ENCODE data around the gene ZNF765. TPM values are rescaled to one million over a fixed set of nuclear protein-coding genes. Genes with fewer than 3 reads are reported as not detected.
"Not testable (repeated sequence)": the region's sequence is repeated elsewhere in the genome, so short reads cannot be mapped to it uniquely, and the experiment has no call there.

ZNF765 gene
- total RNA-seq, 2 experiments from 2014 or later: 8.8 to 9.7 TPM

- CTCF ChIA-PET, POLR2A ChIA-PET: not testable (repeated sequence)
These were observed 25.8 kb downstream of the ZNF765 start for GRCh38 chr19:53420520-53421315.

- CTCF ChIA-PET: no interaction called here
- POLR2A ChIA-PET: no interaction called here
These were observed 27.6 kb downstream of the ZNF765 start for GRCh38 chr19:53422551-53422950.

GRCh38 chr19:53423074-53423473, 28.1 kb downstream of the ZNF765 start:
- POLR2A ChIA-PET, CTCF ChIA-PET: not testable (repeated sequence)

GRCh38 chr19:53423680-53424079, 28.7 kb downstream of the ZNF765 start:
- POLR2A ChIA-PET: not testable (repeated sequence)

GRCh38 chr19:53424968-53425597, 30.1 kb downstream of the ZNF765 start:
- ChIA-PET POLR2A (interaction anchor here (0.7 kb wide), 1 partner anchor 86 kb away, joined by 6 read pairs; no protein-coding TSS in a partner anchor), CTCF (interaction anchor here (0.6 to 1.1 kb wide), 6 partner anchors 10 to 323 kb away, joined by 3 to 5 read pairs (median 3); no protein-coding TSS in a partner anchor)

More at GRCh38 chr19:53423680-53424079, 28.7 kb downstream of the ZNF765 start:
- CTCF ChIA-PET: not testable (repeated sequence)

GRCh38 chr19:53431399-53432087, 36.6 kb downstream of the ZNF765 start, which contains the start of gene ZNF761:
Gene ZNF761 (plus strand): TSS chr19:53431984. CDS start chr19:53447269, 15,285 bp downstream.
- ChIA-PET CTCF (no interaction called here), POLR2A (no interaction called here)

- ChIA-PET POLR2A (no interaction called here), CTCF (no interaction called here)
These were observed 37.2 kb downstream of the ZNF765 start for GRCh38 chr19:53432088-53432661.

- CTCF ChIA-PET, POLR2A ChIA-PET: not testable (repeated sequence)
These were observed 48.9 kb downstream of the ZNF765 start for GRCh38 chr19:53443809-53444208.

GRCh38 chr19:53447196-53447595, 52.2 kb downstream of the ZNF765 start:
- CTCF ChIA-PET, POLR2A ChIA-PET: not testable (repeated sequence)

- CTCF ChIA-PET: no interaction called here
- POLR2A ChIA-PET: no interaction called here
These were observed 60.9 kb downstream of the ZNF765 start for GRCh38 chr19:53455828-53456227.

GRCh38 chr19:53460131-53460721, 65.3 kb downstream of the ZNF765 start:
- CTCF ChIA-PET, POLR2A ChIA-PET: not testable (repeated sequence)

- ChIA-PET CTCF (no interaction called here), POLR2A (no interaction called here)
These were observed 66.9 kb downstream of the ZNF765 start for GRCh38 chr19:53461866-53462265.

- POLR2A ChIA-PET: interaction anchor here (1.2 kb wide), 1 partner anchor 57 kb away, joined by 3 read pairs; no protein-coding TSS in a partner anchor
- CTCF ChIA-PET: no interaction called here
These were observed 67.9 kb downstream of the ZNF765 start for GRCh38 chr19:53462861-53463260.

- POLR2A ChIA-PET: interaction anchor here (1.2 kb wide), 1 partner anchor 57 kb away, joined by 3 read pairs; no protein-coding TSS in a partner anchor
- CTCF ChIA-PET: no interaction called here
These were observed 68.3 kb downstream of the ZNF765 start for GRCh38 chr19:53463263-53463662.

GRCh38 chr19:53466726-53467484, 72.0 kb downstream of the ZNF765 start:
- ChIA-PET CTCF (no interaction called here), POLR2A (no interaction called here)

- POLR2A ChIA-PET: no interaction called here
- CTCF ChIA-PET: no interaction called here
These were observed 72.7 kb downstream of the ZNF765 start, which contains the start of gene ZNF813 for GRCh38 chr19:53467485-53468262. Gene ZNF813 (plus strand): TSS chr19:53467733. CDS start chr19:53483823, 16,090 bp downstream.

- CTCF ChIA-PET, POLR2A ChIA-PET: not testable (repeated sequence)
These were observed 73.7 kb downstream of the ZNF765 start for GRCh38 chr19:53468628-53469027.

- ChIA-PET CTCF (interaction anchor here (0.6 kb wide), 1 partner anchor 71 kb away, joined by 3 read pairs; no protein-coding TSS in a partner anchor), POLR2A (no interaction called here)
These were observed 77.0 kb downstream of the ZNF765 start for GRCh38 chr19:53471916-53472315.
